LNCAP (cell line): ENCODE data around the gene ADCY10.

Experiments used
- CTCF ChIP-seq: fragments of 450-650 bp; IDR thresholded peaks from 2 replicates; pipeline ENCODE4 v1.5.1; 2017; ENCODE audit warnings: mild to moderate bottlenecking

Gene ADCY10

DNA sequence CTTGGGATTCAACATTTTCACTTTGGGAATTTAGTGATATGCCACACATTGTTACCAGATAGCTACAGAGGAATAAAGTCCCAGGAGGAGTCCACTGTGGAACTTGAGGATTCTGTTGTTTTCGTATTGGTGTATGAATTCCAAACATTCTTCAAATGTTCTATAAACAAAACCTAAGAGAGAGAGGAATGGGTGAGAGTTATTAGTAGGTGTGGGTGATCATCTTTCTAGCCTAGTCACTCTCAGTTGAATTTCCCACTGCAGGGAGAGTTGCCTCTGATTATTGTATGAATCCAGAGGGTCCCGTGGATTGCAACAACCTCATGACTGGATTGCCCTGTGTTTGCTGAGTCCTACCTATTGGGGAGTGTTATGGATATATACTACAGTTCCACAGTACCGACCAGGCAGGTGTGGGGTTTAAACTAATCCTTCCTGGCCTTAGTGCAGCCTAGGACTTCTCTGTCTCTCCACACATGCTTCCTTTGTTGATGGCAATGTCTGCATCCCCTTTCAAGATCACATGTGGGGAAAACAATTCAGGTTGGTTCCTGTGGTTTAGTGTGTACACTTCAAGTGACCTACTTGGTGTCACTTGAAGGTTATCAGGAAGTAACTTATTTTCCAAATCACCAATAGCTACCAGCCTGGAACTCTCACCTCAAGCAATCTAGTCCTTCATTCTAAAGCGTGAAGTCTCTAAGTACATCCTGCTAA, 91.8 kb downstream of the ADCY10 start:
- TF ChIP-seq CTCF = no peak

DNA sequence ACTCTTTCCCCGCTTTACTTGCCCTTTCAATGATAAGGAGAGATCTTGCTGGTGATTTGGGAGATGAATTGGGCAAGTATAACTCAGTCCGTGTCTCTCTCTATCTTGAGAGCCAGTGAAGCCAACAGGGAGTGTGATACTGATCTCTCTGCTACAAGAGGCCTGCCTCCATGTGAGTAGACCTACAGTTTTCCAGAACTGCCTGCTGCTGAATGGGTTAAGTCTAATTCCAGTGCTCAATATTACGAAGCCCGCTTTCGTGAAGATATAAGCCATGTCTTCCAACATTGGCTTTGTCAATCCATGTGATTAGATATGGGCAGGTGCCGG, 92.6 kb downstream of the ADCY10 start:
- TF ChIP-seq CTCF = no peak

DNA sequence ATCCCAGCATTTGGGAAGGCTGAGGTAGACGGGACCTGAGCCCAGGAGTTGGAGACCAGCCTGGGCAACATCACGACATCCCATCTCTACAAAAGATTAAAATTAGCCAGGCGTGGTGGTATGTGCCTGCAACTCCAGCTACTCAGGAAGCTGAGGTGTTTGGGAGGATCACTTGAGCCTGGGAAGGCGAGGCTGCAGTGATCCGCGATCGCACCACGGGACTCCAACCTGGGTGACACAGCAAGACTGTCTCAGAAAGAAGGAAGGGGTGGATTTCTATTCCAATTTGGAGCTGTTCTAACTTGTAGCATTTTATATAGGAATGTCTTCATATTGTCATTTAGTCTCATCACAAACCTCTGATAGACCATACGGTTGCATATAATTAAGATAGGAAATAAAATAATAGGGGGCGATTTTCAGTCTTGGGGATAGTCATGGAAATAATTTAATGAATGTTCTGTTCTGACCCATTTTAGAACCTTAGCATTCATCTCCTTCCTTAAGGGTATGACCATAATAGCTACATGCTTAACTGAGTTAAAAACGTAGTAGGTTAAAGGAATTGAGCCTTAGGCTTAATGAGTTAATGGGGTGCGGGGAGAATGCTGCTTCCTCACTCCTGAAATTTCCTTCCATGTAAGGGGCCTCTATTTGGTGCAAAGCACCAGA, 93.1 kb downstream of the ADCY10 start:
- no peak for TF ChIP-seq CTCF

GRCh38 chr1:167819849-167820683, 93.9 kb downstream of the ADCY10 start:
- TF ChIP-seq CTCF = no peak

DNA sequence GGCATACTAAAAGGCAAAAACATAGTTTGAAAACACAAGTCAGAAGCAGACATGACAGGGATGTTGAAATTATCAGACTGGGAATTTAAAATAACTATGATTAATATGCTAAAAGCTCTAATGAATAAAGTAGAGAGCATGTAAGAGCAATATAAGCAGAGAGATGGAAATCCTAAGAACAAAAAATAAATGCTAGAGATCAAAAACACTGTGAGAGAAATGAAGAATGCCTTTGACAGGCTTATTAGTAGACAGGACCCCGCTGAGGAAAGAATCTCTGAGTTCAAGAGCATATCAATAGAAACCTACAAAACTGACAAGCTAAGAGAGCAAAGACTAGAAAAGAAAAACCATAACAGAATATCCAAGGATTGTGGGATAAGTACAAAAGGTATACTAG, 98.3 kb downstream of the ADCY10 start:
- TF ChIP-seq CTCF = no peak

GRCh38 chr1:167812972-167813371, 101.0 kb downstream of the ADCY10 start:
- no peak for TF ChIP-seq CTCF

DNA sequence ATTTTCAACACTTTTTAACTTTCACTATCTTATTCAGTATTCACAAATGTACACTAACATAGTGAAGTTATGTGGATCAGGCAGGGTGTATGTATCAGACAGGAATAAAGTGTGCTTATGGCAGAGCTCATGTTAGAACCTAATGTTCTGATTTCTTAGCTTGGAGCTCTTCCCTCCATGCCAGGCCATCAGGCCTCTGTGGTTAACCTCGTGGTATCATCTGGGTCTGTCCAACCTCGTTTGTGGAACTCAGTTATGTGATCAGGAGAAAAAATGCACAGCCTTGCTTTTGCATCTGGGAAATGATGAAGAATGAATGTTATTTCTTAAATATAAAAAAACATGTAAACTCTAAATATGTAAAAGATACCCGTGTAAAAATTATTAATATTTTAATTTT, 105.2 kb downstream of the ADCY10 start:
- TF ChIP-seq CTCF = no peak
